Endothelial cell of umbilical vein (primary cell): ENCODE data around the gene TANGO2. TPM values are rescaled to one million over a fixed set of nuclear protein-coding genes. Genes with fewer than 3 reads are reported as not detected.

Source experiments
- BruUV-seq: library from RNA; stranded (reverse); fragments of 400-500 nt; replicated peaks from 2 replicates; lab custom pipeline; 2021; lab: Mats Ljungman, UMichigan
- CTCF ChIA-PET: fragments of 300-600, 350-600 bp; sonication (Branson Sonifier 250); formaldehyde crosslinking; loops from one replicate; lab custom pipeline; 2021; ENCODE audit warnings: antibody characterized with exemption, inconsistent platforms; lab: Charles Lee
- POLR2A ChIA-PET: fragments of 300-600, 350-600 bp; sonication (Branson Sonifier 250); formaldehyde crosslinking; loops from one replicate; lab custom pipeline; 2021; ENCODE audit warnings: antibody characterized with exemption, inconsistent platforms; lab: Charles Lee
- DNase-seq: peaks from one replicate; pipeline ENCODE4 v3.0.0-alpha.2; 2011; ENCODE audit warnings: low read depth, low spot score
- FAIRE-seq: peaks from 2 replicates; lab custom pipeline; 2011; peaks lifted over from hg19 to GRCh38; lab: Jason Lieb, UNC
- H2AFZ ChIP-seq: 2 replicates; pipeline ENCODE4 v1.6.0; 2012; ENCODE audit warnings: low read depth, low read length, control low read depth, inconsistent platforms
- H3K27ac ChIP-seq: 2 replicates; pipeline ENCODE4 v1.5.1; 2011; ENCODE audit warnings: low read depth, mild to moderate bottlenecking, control low read depth, low read length, moderate library complexity; ENCODE audit not compliant: insufficient read depth
- H3K27me3 ChIP-seq, 2 experiments: 2 replicates each; pipeline versions ENCODE4 v1.6.0 to v1.6.1; 2011; ENCODE audit warnings: low read length in 2 of 2, mixed read lengths in 1 of 2; ENCODE audit not compliant: control insufficient read depth in 2 of 2, insufficient read depth in 2 of 2
- H3K36me3 ChIP-seq, 2 experiments: 2 replicates in 1 of 2; 3 replicates in 1 of 2; pipeline ENCODE4 v1.5.1; 2011; ENCODE audit warnings: low read length in 2 of 2, mild to moderate bottlenecking in 1 of 2, moderate library complexity in 1 of 2; ENCODE audit not compliant: control insufficient read depth in 2 of 2, insufficient read depth in 2 of 2; ENCODE audit errors: extremely low read depth in 1 of 2
- H3K4me1 ChIP-seq: 3 replicates; pipeline ENCODE4 v1.5.1; 2011; ENCODE audit warnings: mild to moderate bottlenecking, low read length; ENCODE audit not compliant: control insufficient read depth, insufficient read depth; ENCODE audit errors: extremely low read depth
- H3K4me2 ChIP-seq: 2 replicates; pipeline ENCODE4 v1.6.1; 2011; ENCODE audit warnings: low read length, control low read depth, mixed read lengths; ENCODE audit not compliant: insufficient read depth
- H3K4me3 ChIP-seq, 3 experiments: fragments of 200-600 bp in 1 of 3; sonication (generic), shearing (Covaris generic) in 1 of 3; replicated peaks in 1 of 3; 2 replicates each; pipeline ENCODE4 v1.5.1; 2011 to 2016; ENCODE audit warnings: control low read depth in 3 of 3, low read length in 3 of 3, mild to moderate bottlenecking in 2 of 3, inconsistent platforms in 1 of 3, low read depth in 1 of 3, moderate library complexity in 1 of 3; ENCODE audit not compliant: insufficient read depth in 1 of 3
- H3K79me2 ChIP-seq: 2 replicates; pipeline ENCODE4 v1.6.0; 2012; ENCODE audit warnings: low read length, inconsistent platforms; ENCODE audit not compliant: control insufficient read depth, insufficient read depth
- H3K9ac ChIP-seq: replicated peaks from 2 replicates; pipeline ENCODE3; 2011; ENCODE audit warnings: low read length, control low read depth; ENCODE audit not compliant: insufficient read depth; ENCODE audit errors: extremely low read depth
- H3K9me1 ChIP-seq: replicated peaks from 3 replicates; pipeline ENCODE4 v1.6.0; 2011; ENCODE audit warnings: mild to moderate bottlenecking, low read length; ENCODE audit not compliant: control insufficient read depth, insufficient read depth; ENCODE audit errors: extremely low read depth
- H3K9me3 ChIP-seq: replicated peaks from 2 replicates; pipeline ENCODE4 v1.5.1; 2012; ENCODE audit warnings: low read length, inconsistent platforms; ENCODE audit not compliant: control insufficient read depth, insufficient read depth
- H4K20me1 ChIP-seq: replicated peaks from 2 replicates; pipeline ENCODE3; 2011; ENCODE audit warnings: mild to moderate bottlenecking, low read length; ENCODE audit not compliant: control insufficient read depth, insufficient read depth; ENCODE audit errors: extremely low read depth
- EZH2 ChIP-seq: IDR thresholded peaks from 2 replicates; pipeline ENCODE4 v1.6.1; 2012; ENCODE audit warnings: borderline replicate concordance, low read depth, mild to moderate bottlenecking, moderate library complexity, low read length, inconsistent platforms; ENCODE audit not compliant: severe bottlenecking
- FOS ChIP-seq: IDR thresholded peaks from 2 replicates; pipeline ENCODE4 v1.6.1; 2011; ENCODE audit warnings: mild to moderate bottlenecking, low read length, moderate library complexity, borderline replicate concordance; ENCODE audit not compliant: insufficient read depth
- GATA2 ChIP-seq: IDR thresholded peaks from 2 replicates; pipeline ENCODE4 v1.7.0; 2011; ENCODE audit warnings: low read depth, mild to moderate bottlenecking, moderate library complexity, mixed read lengths, low read length; ENCODE audit not compliant: insufficient read length, insufficient read depth
- JUN ChIP-seq: IDR thresholded peaks from 2 replicates; pipeline ENCODE4 v1.6.1; 2011; ENCODE audit warnings: borderline replicate concordance, low read depth; ENCODE audit not compliant: insufficient read length, insufficient read depth
- MYC ChIP-seq: IDR thresholded peaks from one replicate; pipeline ENCODE4 v1.6.1; 2011; ENCODE audit warnings: mild to moderate bottlenecking, low read depth, low read length
- POLR2A ChIP-seq: IDR thresholded peaks from 2 replicates; pipeline ENCODE4 v1.6.1; 2012; ENCODE audit warnings: low read depth, mild to moderate bottlenecking, control low read depth, low read length
- POLR2AphosphoS5 ChIP-seq: IDR thresholded peaks from 2 replicates; pipeline ENCODE4 v1.6.1; 2012; ENCODE audit warnings: low read depth, mild to moderate bottlenecking, control low read depth, low read length, moderate library complexity; ENCODE audit not compliant: insufficient read depth
- dilution Hi-C: fragments of 300-500 bp; cut with MboI; formaldehyde crosslinking; loops from one replicate; pipeline ENCODE4 v1.15.0; 2019; ENCODE audit warnings: low sequenced_read_pairs; ENCODE audit not compliant: extremely low pct_ligation_motif_present
- intact Hi-C: fragments of 100-400 bp; cut with micrococcal nuclease; formaldehyde crosslinking; loops from one replicate; pipeline ENCODE4 v1.10.0; 2022
- polyA plus RNA-seq, 4 experiments: library from polyadenylated mRNA; depleted of rRNA in 3 of 4; stranded (reverse) in 3 of 4; unstranded in 1 of 4; fragments of >200 nt; gene quantifications; 2 replicates each; pipeline versions ENCODE4 v1.2.1 to v1.2.3, GENCODE V29; 2011 to 2012; ENCODE audit warnings: missing spikeins in 1 of 4
- total RNA-seq: library from RNA; stranded (reverse); gene quantifications from 2 replicates; pipeline ENCODE4 v1.2.3, GENCODE V29; 2021
- TF ChIP-seq, protein P1 (sequence below), 2 donors: IDR thresholded peaks; 1 replicate in 1 of 2; 2 replicates in 1 of 2; pipeline ENCODE4 v1.5.1; 2011; ENCODE audit warnings: low read length in 2 of 2, mild to moderate bottlenecking in 2 of 2, moderate library complexity in 2 of 2, control low read depth in 1 of 2, inconsistent platforms in 1 of 2, low read depth in 1 of 2; ENCODE audit not compliant: insufficient read depth in 1 of 2; ENCODE audit errors: extremely low read depth in 1 of 2
- TF ChIP-seq, protein P2 (sequence below): IDR thresholded peaks from 2 replicates; pipeline ENCODE4 v1.6.1; 2011; ENCODE audit not compliant: insufficient read depth, insufficient read length

Gene TANGO2
- total and polyA plus RNA-seq, 2 donors (not counting 3 experiments of a cell fraction or from before 2014, with no cell fraction given): 40.0 to 49.3 TPM

DNA sequence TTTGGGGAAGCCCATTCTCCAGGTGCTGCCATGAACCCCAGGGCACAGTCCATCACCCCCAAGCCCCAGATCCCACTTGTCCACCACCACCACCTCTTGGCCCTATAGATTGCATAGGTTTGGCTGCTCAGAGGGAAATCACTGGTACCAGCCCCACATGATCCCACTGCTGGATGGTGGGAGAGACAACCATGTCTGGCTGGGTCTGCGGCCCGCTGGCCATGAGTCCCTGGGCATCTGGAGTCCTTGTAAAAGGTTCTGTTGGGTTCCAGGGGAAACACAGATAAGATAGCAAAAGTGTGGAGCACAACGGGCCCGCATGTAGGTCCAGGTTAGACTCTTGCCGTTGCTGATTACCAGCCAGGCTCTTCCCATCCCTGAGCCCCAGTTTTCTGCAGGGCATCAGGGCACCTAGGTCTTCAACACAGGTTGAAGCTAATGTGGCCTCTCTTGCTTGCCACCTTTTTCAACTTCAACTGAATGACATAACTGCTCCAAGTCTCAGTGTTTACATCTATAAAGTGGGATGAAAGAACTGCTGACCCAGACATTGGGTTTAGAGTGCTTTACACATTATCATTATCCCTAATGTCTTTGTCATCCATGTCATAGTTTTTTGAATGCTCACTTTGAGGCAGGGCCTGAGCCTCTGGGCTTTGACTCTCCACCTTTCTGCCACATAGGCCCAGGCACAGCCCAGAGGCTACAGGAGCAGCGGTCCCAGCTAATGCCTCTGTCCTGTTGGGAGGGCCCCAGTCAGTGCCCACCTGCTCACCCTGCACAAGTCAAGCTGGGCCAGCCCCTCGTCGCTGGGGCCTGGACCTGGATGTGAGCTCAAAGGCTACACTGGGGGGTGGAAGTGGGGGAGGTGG, 1.0 kb upstream of the TANGO2 start:
- Histone ChIP-seq H2AFZ (no peak overlapping the region), H3K9me3 (no peaks in the 10 kb centered on the region), H3K79me2 (peaks cover 20% of the 10 kb centered on the region), H3K4me2 (no peak overlapping the region), H3K9me1 (no peaks in the 10 kb centered on the region), H3K4me1 (peaks cover 20% of the 10 kb centered on the region), H3K36me3 (no peaks in the 10 kb centered on the region), H4K20me1 (no peaks in the 10 kb centered on the region), H3K9ac (no peak overlapping the region), H3K4me3 (no peak overlapping the region), H3K27me3 (no peaks in the 10 kb centered on the region), H3K27ac (no peak overlapping the region)
- ChIA-PET POLR2A (interaction anchor here (0.6 kb wide), 1 partner anchor 51 kb away, joined by 3 read pairs; no protein-coding TSS in a partner anchor), CTCF (interaction anchor here (0.6 to 2.7 kb wide), 7 partner anchors 14 to 289 kb away, joined by 3 to 10 read pairs (median 4); no protein-coding TSS in a partner anchor)
- dilution Hi-C loops (no loop called here), intact Hi-C loops (loop anchor here (2.0 kb wide), 2 partner anchors 21 to 61 kb away; partner anchors contain the start of gene DGCR8)
- no peak for FAIRE-seq
- TF ChIP-seq EZH2 (no peak), MYC (no peak), POLR2AphosphoS5 (no peak), FOS (no peak), JUN (no peak), GATA2 (no peak), POLR2A (no peak)
- TF ChIP-seq, protein P1, sequence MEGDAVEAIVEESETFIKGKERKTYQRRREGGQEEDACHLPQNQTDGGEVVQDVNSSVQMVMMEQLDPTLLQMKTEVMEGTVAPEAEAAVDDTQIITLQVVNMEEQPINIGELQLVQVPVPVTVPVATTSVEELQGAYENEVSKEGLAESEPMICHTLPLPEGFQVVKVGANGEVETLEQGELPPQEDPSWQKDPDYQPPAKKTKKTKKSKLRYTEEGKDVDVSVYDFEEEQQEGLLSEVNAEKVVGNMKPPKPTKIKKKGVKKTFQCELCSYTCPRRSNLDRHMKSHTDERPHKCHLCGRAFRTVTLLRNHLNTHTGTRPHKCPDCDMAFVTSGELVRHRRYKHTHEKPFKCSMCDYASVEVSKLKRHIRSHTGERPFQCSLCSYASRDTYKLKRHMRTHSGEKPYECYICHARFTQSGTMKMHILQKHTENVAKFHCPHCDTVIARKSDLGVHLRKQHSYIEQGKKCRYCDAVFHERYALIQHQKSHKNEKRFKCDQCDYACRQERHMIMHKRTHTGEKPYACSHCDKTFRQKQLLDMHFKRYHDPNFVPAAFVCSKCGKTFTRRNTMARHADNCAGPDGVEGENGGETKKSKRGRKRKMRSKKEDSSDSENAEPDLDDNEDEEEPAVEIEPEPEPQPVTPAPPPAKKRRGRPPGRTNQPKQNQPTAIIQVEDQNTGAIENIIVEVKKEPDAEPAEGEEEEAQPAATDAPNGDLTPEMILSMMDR (IDR thresholded peaks at IDR 0.05; ENCODE audit: extremely low read depth in 1 of 2, insufficient read depth in 1 of 2, low read depth in 1 of 2, low read length in 2 of 2): no peak
- TF ChIP-seq, protein P2, sequence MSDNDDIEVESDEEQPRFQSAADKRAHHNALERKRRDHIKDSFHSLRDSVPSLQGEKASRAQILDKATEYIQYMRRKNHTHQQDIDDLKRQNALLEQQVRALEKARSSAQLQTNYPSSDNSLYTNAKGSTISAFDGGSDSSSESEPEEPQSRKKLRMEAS: no peak
- DNase-seq: no peak
- no TSS peak for BruUV-seq
